GM12878 (cell line): Measurements from ENCODE around the gene PCK1. TPM values are rescaled to one million over a fixed set of nuclear protein-coding genes. Genes with fewer than 3 reads are reported as not detected.

Experiments
- ATAC-seq: fragments of 200-7000 bp; cut with Tn5 transposase; 3 replicates; pipeline ENCODE4 v1.9.1; 2020; ENCODE audit warnings: mild to moderate bottlenecking, moderate library complexity
- BruUV-seq: library from RNA; stranded (reverse); fragments of 400-500 nt; replicated peaks from 2 replicates; lab custom pipeline; 2021; lab: Mats Ljungman, UMichigan
- CTCF ChIA-PET: fragments of 300-600 bp; sonication (Branson Sonifier 250); formaldehyde crosslinking; extraction: SDS; loops from one replicate; lab custom pipeline; 2021; ENCODE audit warnings: inconsistent platforms; lab: Yijun Ruan, JAX
- POLR2A ChIA-PET: fragments of 350-600 bp; formaldehyde crosslinking; extraction: SDS; loops from one replicate; lab custom pipeline; 2021; ENCODE audit warnings: inconsistent platforms; lab: Charles Lee
- RAD21 ChIA-PET: fragments of 300-600 bp; sonication (Branson Sonifier 250); formaldehyde crosslinking; loops from one replicate; lab custom pipeline; 2023; ENCODE audit warnings: antibody characterized with exemption; ENCODE audit not compliant: unreplicated experiment; lab: Charles Lee
- SMC1A ChIA-PET: fragments of 300-600 bp; sonication (Branson Sonifier 250); formaldehyde crosslinking; loops from one replicate; lab custom pipeline; 2023; ENCODE audit not compliant: unreplicated experiment, uncharacterized antibody; lab: Charles Lee
- DNase-seq: peaks from one replicate; pipeline ENCODE4 v3.0.0-alpha.2; 2011; ENCODE audit warnings: low read depth, low spot score
- FAIRE-seq: peaks from 3 replicates; lab custom pipeline; 2011; peaks lifted over from hg19 to GRCh38; lab: Jason Lieb, UNC
- H2AFZ ChIP-seq: 2 replicates; pipeline ENCODE4 v1.6.0; 2011; ENCODE audit warnings: low read depth, low read length, control low read depth; ENCODE audit not compliant: control insufficient read depth
- H3K27ac ChIP-seq: 2 replicates; pipeline ENCODE4 v1.5.1; 2011; ENCODE audit warnings: control low read depth; ENCODE audit not compliant: control insufficient read depth, insufficient read depth
- H3K27me3 ChIP-seq, 2 experiments: replicated peaks in 1 of 2; 2 replicates each; pipeline versions ENCODE4 v1.6.0 to v1.6.1; 2011; ENCODE audit warnings: low read length in 1 of 2; ENCODE audit not compliant: control insufficient read depth in 2 of 2, insufficient read depth in 2 of 2
- H3K36me3 ChIP-seq, 2 experiments: 2 replicates each; pipeline ENCODE4 v1.5.1; 2011; ENCODE audit warnings: low read length in 1 of 2; ENCODE audit not compliant: control insufficient read depth in 2 of 2, insufficient read depth in 2 of 2
- H3K4me1 ChIP-seq: 2 replicates; pipeline ENCODE4 v1.6.1; 2011; ENCODE audit warnings: mild to moderate bottlenecking, low read length, moderate library complexity, mixed read lengths; ENCODE audit not compliant: control insufficient read depth, insufficient read depth
- H3K4me2 ChIP-seq: 2 replicates; pipeline ENCODE4 v1.6.0; 2011; ENCODE audit warnings: control low read depth; ENCODE audit not compliant: control insufficient read depth, insufficient read depth
- H3K4me3 ChIP-seq: fragments of 200-600 bp; sonication (generic); 2 replicates; pipeline ENCODE4 v1.5.1; 2016
- H3K79me2 ChIP-seq: 2 replicates; pipeline ENCODE4 v1.6.0; 2011; ENCODE audit warnings: low read length; ENCODE audit not compliant: control insufficient read depth, insufficient read depth
- H3K9ac ChIP-seq: 2 replicates; pipeline ENCODE4 v1.8.0; 2011; ENCODE audit warnings: low read length, control low read depth, mixed read lengths; ENCODE audit not compliant: control insufficient read depth, insufficient read depth
- H3K9me3 ChIP-seq: replicated peaks from 3 replicates; pipeline ENCODE4 v1.5.1; 2011; ENCODE audit warnings: mild to moderate bottlenecking, low read length; ENCODE audit not compliant: control insufficient read depth, insufficient read depth
- H4K20me1 ChIP-seq: 2 replicates; pipeline ENCODE4 v1.6.0; 2011; ENCODE audit not compliant: control insufficient read depth, insufficient read depth
- BMI1 ChIP-seq: fragments of 450-650 bp; IDR thresholded peaks from 2 replicates; pipeline ENCODE4 v1.6.1; 2016; ENCODE audit warnings: mild to moderate bottlenecking, moderate library complexity, borderline replicate concordance
- FOXK2 ChIP-seq: fragments of 450-650 bp; IDR thresholded peaks from 2 replicates; pipeline ENCODE4 v1.6.1; 2017; ENCODE audit warnings: mild to moderate bottlenecking, moderate library complexity
- MTA3 ChIP-seq: IDR thresholded peaks from 2 replicates; pipeline ENCODE4 v1.6.1; 2012; ENCODE audit warnings: low read length, inconsistent platforms, borderline replicate concordance
- MYC ChIP-seq: IDR thresholded peaks from 2 replicates; pipeline ENCODE4 v1.6.1; 2011; ENCODE audit warnings: mild to moderate bottlenecking, low read length, moderate library complexity, inconsistent platforms; ENCODE audit not compliant: insufficient read depth, insufficient replicate concordance, insufficient read length, severe bottlenecking
- POLR2AphosphoS2 ChIP-seq: IDR thresholded peaks from 2 replicates; pipeline ENCODE4 v1.6.1; 2011; ENCODE audit warnings: low read depth, mild to moderate bottlenecking, low read length, improper control_type of control experiment, moderate library complexity
- SP1 ChIP-seq: IDR thresholded peaks from one replicate; pipeline ENCODE4 v1.6.1; 2011; ENCODE audit warnings: low read depth, low read length
- TAF1 ChIP-seq: IDR thresholded peaks from 2 replicates; pipeline ENCODE4 v1.6.1; 2011; ENCODE audit warnings: mild to moderate bottlenecking, low read depth, low read length, borderline replicate concordance
- TCF12 ChIP-seq: IDR thresholded peaks from 2 replicates; pipeline ENCODE4 v1.6.1; 2011; ENCODE audit warnings: low read depth, mild to moderate bottlenecking, low read length
- WRNIP1 ChIP-seq: IDR thresholded peaks from 2 replicates; pipeline ENCODE4 v1.6.1; 2011; ENCODE audit warnings: low read depth, low read length, improper control_type of control experiment, borderline replicate concordance
- WGBS: methylation state at CpG from one replicate; pipeline ENCODE4 v1.1.6; 2016; ENCODE audit warnings: low lambda C conversion rate; ENCODE audit not compliant: insufficient replicate concordance, insufficient coverage; ENCODE audit errors: missing lambda C conversion rate; 5-methylcytosine and 5-hydroxymethylcytosine counted together
- in situ Hi-C: fragments of 300-500 bp; cut with MboI; formaldehyde crosslinking; loops from 9 replicates; pipeline ENCODE4 v1.14.3; 2018; ENCODE audit warnings: mixed read lengths
- intact Hi-C: fragments of 100-400 bp; cut with micrococcal nuclease; formaldehyde crosslinking; loops from one replicate; pipeline ENCODE4 v1.14.2; 2022; ENCODE audit not compliant: unreplicated experiment
- polyA plus RNA-seq, 11 experiments: library from polyadenylated mRNA; depleted of rRNA in 4 of 11; unstranded in 6 of 11; stranded (reverse) in 5 of 11; fragments of >200 nt; fragmentation: Nextera tagmentation in 4 of 11; fragmentation: Illumina TruSeq in 1 of 11; extraction: Ambion mirVana in 4 of 11; extraction: Trizol in 1 of 11; gene quantifications; 1 replicate in 1 of 11; 2 replicates in 10 of 11; pipeline versions ENCODE4 v1.2.1 to v1.2.3, GENCODE V29; 2011 to 2016; ENCODE audit warnings: inconsistent platforms in 2 of 11, missing spikeins in 2 of 11, low read depth in 1 of 11
- total RNA-seq, 4 experiments: library from RNA; depleted of rRNA in 3 of 4; stranded (reverse); fragments of >200 nt in 3 of 4; fragmentation: Illumina TruSeq in 1 of 4; extraction: Trizol in 1 of 4; gene quantifications; 2 replicates each; pipeline versions ENCODE4 v1.2.1 to v1.2.3, GENCODE V29; 2013 to 2021
- TF ChIP-seq, protein P1 (sequence below): IDR thresholded peaks from 2 replicates; pipeline ENCODE4 v1.6.1; 2011; ENCODE audit warnings: borderline replicate concordance, low read depth, mild to moderate bottlenecking, moderate library complexity, low read length; ENCODE audit not compliant: insufficient read depth, poor library complexity, severe bottlenecking
- TF ChIP-seq, protein P2 (sequence below): IDR thresholded peaks from 2 replicates; pipeline ENCODE4 v1.6.1; 2012; ENCODE audit warnings: mild to moderate bottlenecking, low read depth, low read length

PCK1 gene
- total and polyA plus RNA-seq, 10 of the 15 experiments (the other 5 are each of a cell fraction or from before 2014, with no cell fraction given) = 0.02 to 0.33 (median 0.09) TPM; not detected in 5

DNA sequence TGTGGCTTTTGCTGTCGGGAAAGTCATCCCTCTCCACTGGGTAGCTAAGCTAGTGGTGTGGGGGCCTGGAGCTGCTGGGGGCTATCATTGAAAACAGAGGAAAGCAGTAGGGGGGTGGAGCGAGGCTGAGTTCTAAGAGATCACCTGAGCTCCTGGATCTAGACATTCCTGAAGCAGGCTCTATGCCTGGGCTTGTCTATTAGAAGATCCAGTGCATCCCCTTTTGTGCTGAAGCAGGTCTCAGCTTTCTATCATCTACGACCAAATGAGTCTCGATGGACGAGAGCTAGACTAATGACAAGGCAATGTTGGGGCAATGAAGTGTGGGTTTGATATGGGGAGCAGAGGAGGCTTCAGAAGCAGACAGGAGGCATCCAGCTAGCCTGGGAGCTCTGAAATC lies 40.8 kb downstream of the PCK1 start:
- no peak overlapping the region for H2AFZ ChIP-seq
- no peaks in the 10 kb centered on the region for H4K20me1 ChIP-seq
- no peak overlapping the region for H3K27ac ChIP-seq
- ChIA-PET POLR2A (no interaction called here), RAD21 (interaction anchor here (0.8 to 1.6 kb wide), 5 partner anchors 16 to 572 kb away, joined by 3 to 4 read pairs (median 3); partner anchors contain the start of gene ZBP1), CTCF (interaction anchor here (0.9 to 3.2 kb wide), 8 partner anchors 17 to 590 kb away, joined by 3 to 14 read pairs (median 4); partner anchors contain the start of gene ZBP1)
- no peak overlapping the region for H3K4me2 ChIP-seq
- no peaks in the 10 kb centered on the region; the same call in 2 of the 3 replicates for H3K9me3 ChIP-seq
- intact Hi-C loops = no loop called here
- no peak for ATAC-seq
- no TSS peak for BruUV-seq
- no peaks in the 10 kb centered on the region for H3K79me2 ChIP-seq
- peaks cover 13% of the 10 kb centered on the region for H3K4me1 ChIP-seq
- H3K27me3 ChIP-seq = no peaks in the 10 kb centered on the region
- in situ Hi-C loops = no loop called here
- no peaks in the 10 kb centered on the region; a peak in 1 of 4 replicates for H3K36me3 ChIP-seq
- TF ChIP-seq WRNIP1 (no peak), TAF1 (no peak), MYC (no peak), BMI1 (no peak), TCF12 (no peak), MTA3 (no peak), POLR2AphosphoS2 (no peak), SP1 (no peak), FOXK2 (no peak)
- TF ChIP-seq, protein P1, sequence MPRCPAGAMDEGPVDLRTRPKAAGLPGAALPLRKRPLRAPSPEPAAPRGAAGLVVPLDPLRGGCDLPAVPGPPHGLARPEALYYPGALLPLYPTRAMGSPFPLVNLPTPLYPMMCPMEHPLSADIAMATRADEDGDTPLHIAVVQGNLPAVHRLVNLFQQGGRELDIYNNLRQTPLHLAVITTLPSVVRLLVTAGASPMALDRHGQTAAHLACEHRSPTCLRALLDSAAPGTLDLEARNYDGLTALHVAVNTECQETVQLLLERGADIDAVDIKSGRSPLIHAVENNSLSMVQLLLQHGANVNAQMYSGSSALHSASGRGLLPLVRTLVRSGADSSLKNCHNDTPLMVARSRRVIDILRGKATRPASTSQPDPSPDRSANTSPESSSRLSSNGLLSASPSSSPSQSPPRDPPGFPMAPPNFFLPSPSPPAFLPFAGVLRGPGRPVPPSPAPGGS = no peak
- TF ChIP-seq, protein P2, sequence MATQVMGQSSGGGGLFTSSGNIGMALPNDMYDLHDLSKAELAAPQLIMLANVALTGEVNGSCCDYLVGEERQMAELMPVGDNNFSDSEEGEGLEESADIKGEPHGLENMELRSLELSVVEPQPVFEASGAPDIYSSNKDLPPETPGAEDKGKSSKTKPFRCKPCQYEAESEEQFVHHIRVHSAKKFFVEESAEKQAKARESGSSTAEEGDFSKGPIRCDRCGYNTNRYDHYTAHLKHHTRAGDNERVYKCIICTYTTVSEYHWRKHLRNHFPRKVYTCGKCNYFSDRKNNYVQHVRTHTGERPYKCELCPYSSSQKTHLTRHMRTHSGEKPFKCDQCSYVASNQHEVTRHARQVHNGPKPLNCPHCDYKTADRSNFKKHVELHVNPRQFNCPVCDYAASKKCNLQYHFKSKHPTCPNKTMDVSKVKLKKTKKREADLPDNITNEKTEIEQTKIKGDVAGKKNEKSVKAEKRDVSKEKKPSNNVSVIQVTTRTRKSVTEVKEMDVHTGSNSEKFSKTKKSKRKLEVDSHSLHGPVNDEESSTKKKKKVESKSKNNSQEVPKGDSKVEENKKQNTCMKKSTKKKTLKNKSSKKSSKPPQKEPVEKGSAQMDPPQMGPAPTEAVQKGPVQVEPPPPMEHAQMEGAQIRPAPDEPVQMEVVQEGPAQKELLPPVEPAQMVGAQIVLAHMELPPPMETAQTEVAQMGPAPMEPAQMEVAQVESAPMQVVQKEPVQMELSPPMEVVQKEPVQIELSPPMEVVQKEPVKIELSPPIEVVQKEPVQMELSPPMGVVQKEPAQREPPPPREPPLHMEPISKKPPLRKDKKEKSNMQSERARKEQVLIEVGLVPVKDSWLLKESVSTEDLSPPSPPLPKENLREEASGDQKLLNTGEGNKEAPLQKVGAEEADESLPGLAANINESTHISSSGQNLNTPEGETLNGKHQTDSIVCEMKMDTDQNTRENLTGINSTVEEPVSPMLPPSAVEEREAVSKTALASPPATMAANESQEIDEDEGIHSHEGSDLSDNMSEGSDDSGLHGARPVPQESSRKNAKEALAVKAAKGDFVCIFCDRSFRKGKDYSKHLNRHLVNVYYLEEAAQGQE = no peak
- TF ChIP-seq, all 136 proteins: peak for 0
- no peak for FAIRE-seq
- Histone ChIP-seq H3K9ac (no peak overlapping the region), H3K4me3 (no peak overlapping the region)
- WGBS = 18% methylated on average over 5 of the region's 5 CpGs
- SMC1A ChIA-PET = interaction anchor here (1.0 kb wide), 3 partner anchors 16 to 104 kb away, joined by 3 read pairs; no protein-coding TSS in a partner anchor
- no peak for DNase-seq
